Liver (tissue), 9 donors: ENCODE data around the gene PACS1. TPM values are rescaled to one million over a fixed set of nuclear protein-coding genes. Genes with fewer than 3 reads are reported as not detected.

Experiments used
- DNase-seq: peaks from one replicate; pipeline ENCODE4 v3.0.0-alpha.2; 2017; ENCODE audit warnings: low spot score
- H3K27ac ChIP-seq, 2 donors: one replicate each; pipeline ENCODE4 v1.7.0; 2013; ENCODE audit warnings: inconsistent platforms in 2 of 2, low read length in 2 of 2, control low read depth in 1 of 2, low read depth in 1 of 2, mild to moderate bottlenecking in 1 of 2
- H3K27me3 ChIP-seq, 4 donors: one replicate each; pipeline versions ENCODE4 v1.6.1 to v1.7.0; 2013; ENCODE audit warnings: low read length in 3 of 4, inconsistent platforms in 1 of 4, mild to moderate bottlenecking in 1 of 4, moderate library complexity in 1 of 4; ENCODE audit not compliant: control insufficient read depth in 4 of 4, insufficient read depth in 4 of 4
- H3K36me3 ChIP-seq, 4 donors: one replicate each; pipeline versions ENCODE4 v1.6.1 to v1.7.0; 2013; ENCODE audit warnings: low read length in 3 of 4, mild to moderate bottlenecking in 3 of 4, low read depth in 1 of 4, moderate library complexity in 1 of 4; ENCODE audit not compliant: control insufficient read depth in 4 of 4, insufficient read depth in 3 of 4
- H3K4me1 ChIP-seq, 4 donors: one replicate each; pipeline versions ENCODE4 v1.6.1 to v1.7.0; 2013; ENCODE audit warnings: low read length in 3 of 4, mild to moderate bottlenecking in 3 of 4, moderate library complexity in 1 of 4; ENCODE audit not compliant: control insufficient read depth in 4 of 4, insufficient read depth in 4 of 4
- H3K4me3 ChIP-seq, 3 donors: one replicate each; pipeline versions ENCODE4 v1.6.1 to v1.7.0; 2013; ENCODE audit warnings: low read length in 3 of 3, control low read depth in 1 of 3, low read depth in 1 of 3, mild to moderate bottlenecking in 1 of 3
- H3K9ac ChIP-seq, 2 donors: one replicate each; pipeline ENCODE4 v1.7.0; 2013; ENCODE audit warnings: low read length in 2 of 2, mild to moderate bottlenecking in 2 of 2, moderate library complexity in 2 of 2, control low read depth in 1 of 2, low read depth in 1 of 2
- H3K9me3 ChIP-seq, 4 donors: one replicate each; pipeline versions ENCODE4 v1.6.1 to v1.7.0; 2013; ENCODE audit warnings: low read length in 3 of 4; ENCODE audit not compliant: control insufficient read depth in 4 of 4
- ATF3 ChIP-seq: IDR thresholded peaks from 2 replicates; pipeline ENCODE4 v1.6.1; 2016; ENCODE audit warnings: antibody characterized with exemption
- CTCF ChIP-seq: fragments of 150-350 bp; IDR thresholded peaks from 2 replicates; pipeline ENCODE4 v1.5.1; 2017; ENCODE audit warnings: improper control_type of control experiment, low read depth, low read length; ENCODE audit not compliant: missing input control
- EGR1 ChIP-seq, 2 donors: IDR thresholded peaks; 2 replicates each; pipeline ENCODE4 v1.6.1; 2016 to 2018; ENCODE audit warnings: antibody characterized with exemption in 2 of 2, low read depth in 2 of 2
- FOXA1 ChIP-seq: IDR thresholded peaks from 2 replicates; pipeline ENCODE4 v1.6.1; 2016; ENCODE audit warnings: antibody characterized with exemption
- FOXA2 ChIP-seq: IDR thresholded peaks from 2 replicates; pipeline ENCODE4 v1.6.1; 2016; ENCODE audit warnings: antibody characterized with exemption
- GABPA ChIP-seq, 2 donors: IDR thresholded peaks in 1 of 2; conservative IDR thresholded peaks in 1 of 2; 2 replicates each; pipeline ENCODE4 v1.6.1; 2016; ENCODE audit warnings: antibody characterized with exemption in 2 of 2, mild to moderate bottlenecking in 1 of 2, moderate library complexity in 1 of 2
- HNF4A ChIP-seq, 2 donors: conservative IDR thresholded peaks; 2 replicates each; pipeline ENCODE4 v1.6.1; 2016; ENCODE audit warnings: antibody characterized with exemption in 2 of 2, mild to moderate bottlenecking in 2 of 2
- HNF4G ChIP-seq: IDR thresholded peaks from 2 replicates; pipeline ENCODE4 v1.6.1; 2016; ENCODE audit warnings: antibody characterized with exemption
- JUND ChIP-seq, 2 donors: IDR thresholded peaks; 2 replicates each; pipeline ENCODE4 v1.6.1; 2016; ENCODE audit warnings: antibody characterized with exemption in 2 of 2
- MAX ChIP-seq: IDR thresholded peaks from 2 replicates; pipeline ENCODE4 v1.6.1; 2016; ENCODE audit warnings: antibody characterized with exemption
- NR2F2 ChIP-seq: IDR thresholded peaks from 2 replicates; pipeline ENCODE4 v1.6.1; 2016; ENCODE audit warnings: antibody characterized with exemption
- RAD21 ChIP-seq, 2 donors: IDR thresholded peaks; 2 replicates each; pipeline ENCODE4 v1.6.1; 2016; ENCODE audit warnings: antibody characterized with exemption in 2 of 2, mild to moderate bottlenecking in 2 of 2
- REST ChIP-seq: IDR thresholded peaks from 2 replicates; pipeline ENCODE4 v1.6.1; 2016; ENCODE audit warnings: antibody characterized with exemption, mild to moderate bottlenecking
- RXRA ChIP-seq, 2 donors: IDR thresholded peaks; 2 replicates each; pipeline ENCODE4 v1.6.1; 2017 to 2018; ENCODE audit warnings: antibody characterized with exemption in 2 of 2, mild to moderate bottlenecking in 1 of 2
- SP1 ChIP-seq: IDR thresholded peaks from 2 replicates; pipeline ENCODE4 v1.6.1; 2018; ENCODE audit warnings: antibody characterized with exemption, mild to moderate bottlenecking
- TAF1 ChIP-seq: conservative IDR thresholded peaks from 2 replicates; pipeline ENCODE4 v1.6.1; 2016; ENCODE audit warnings: antibody characterized with exemption, mild to moderate bottlenecking
- YY1 ChIP-seq: IDR thresholded peaks from 2 replicates; pipeline ENCODE4 v1.6.1; 2016; ENCODE audit warnings: antibody characterized with exemption, mild to moderate bottlenecking
- ZBTB33 ChIP-seq: IDR thresholded peaks from 2 replicates; pipeline ENCODE4 v1.6.1; 2016; ENCODE audit warnings: antibody characterized with exemption
- WGBS: extraction: QIAGEN DNeasy Blood & Tissue Kit; methylation state at CpG from one replicate; pipeline ENCODE4 v1.1.7; 2013; 5-methylcytosine and 5-hydroxymethylcytosine counted together
- polyA plus RNA-seq, 2 donors: library from polyadenylated mRNA; stranded (reverse) in 1 of 2; unstranded in 1 of 2; fragments of 200-250 nt in 1 of 2; fragments of >200 nt in 1 of 2; fragmentation: Nextera tagmentation in 1 of 2; extraction: Ambion mirVana in 1 of 2; gene quantifications; one replicate each; pipeline versions ENCODE4 v1.2.1 to v1.2.3, GENCODE V29; 2013 to 2015
- total RNA-seq, 2 donors: library from RNA; depleted of rRNA; stranded (reverse); fragments of >200 nt; gene quantifications; one replicate each; pipeline ENCODE4 v1.2.3, GENCODE V29; 2014
- donor health status: healthy.
- donor health status: healthy.
- donor health status: healthy.
- donor health status: healthy.
- donor health status: healthy.

Gene PACS1
- total and polyA plus RNA-seq, 4 donors: 2.7 to 9.1 (median 7.3) TPM

- Histone ChIP-seq H3K27me3 (no peaks in the 10 kb centered on the region), H3K4me1 (peaks cover 0 to under 1% (median 0%) of the 10 kb centered on the region in 4 donors), H3K27ac (no peak overlapping the region), H3K36me3 (no peaks in the 10 kb centered on the region), H3K9ac (no peak overlapping the region), H3K4me3 (no peak overlapping the region), H3K9me3 (no peaks in the 10 kb centered on the region)
- WGBS: 90% methylated on average over 7 of the region's 7 CpGs
- no peak for DNase-seq
- no peak for TF ChIP-seq SP1
- TF ChIP-seq ZBTB33: no peak
- TF ChIP-seq HNF4G: no peak
- TF ChIP-seq TAF1: no peak
- no peak for TF ChIP-seq FOXA2
- no peak for TF ChIP-seq RAD21 (IDR thresholded peaks at IDR 0.05)
- TF ChIP-seq YY1: no peak
- TF ChIP-seq FOXA1: no peak
- TF ChIP-seq NR2F2: no peak
- TF ChIP-seq GABPA (IDR thresholded peaks at IDR 0.05 in 1 of 2, conservative IDR thresholded peaks at IDR 0.05 in 1 of 2): no peak
- TF ChIP-seq JUND (IDR thresholded peaks at IDR 0.05): no peak
- no peak for TF ChIP-seq MAX
- no peak for TF ChIP-seq EGR1 (IDR thresholded peaks at IDR 0.05; ENCODE audit: low read depth in 2 of 2)
- TF ChIP-seq ATF3: no peak
- TF ChIP-seq RXRA (IDR thresholded peaks at IDR 0.05): no peak
- TF ChIP-seq REST: no peak
- TF ChIP-seq HNF4A (conservative IDR thresholded peaks at IDR 0.05): no peak
- no peak for TF ChIP-seq CTCF
These were observed 62.0 kb downstream of the PACS1 start for GRCh38 chr11:66131937-66132632.
